Measurements from ENCODE around the gene DCLRE1B.

Gene DCLRE1B

DNA sequence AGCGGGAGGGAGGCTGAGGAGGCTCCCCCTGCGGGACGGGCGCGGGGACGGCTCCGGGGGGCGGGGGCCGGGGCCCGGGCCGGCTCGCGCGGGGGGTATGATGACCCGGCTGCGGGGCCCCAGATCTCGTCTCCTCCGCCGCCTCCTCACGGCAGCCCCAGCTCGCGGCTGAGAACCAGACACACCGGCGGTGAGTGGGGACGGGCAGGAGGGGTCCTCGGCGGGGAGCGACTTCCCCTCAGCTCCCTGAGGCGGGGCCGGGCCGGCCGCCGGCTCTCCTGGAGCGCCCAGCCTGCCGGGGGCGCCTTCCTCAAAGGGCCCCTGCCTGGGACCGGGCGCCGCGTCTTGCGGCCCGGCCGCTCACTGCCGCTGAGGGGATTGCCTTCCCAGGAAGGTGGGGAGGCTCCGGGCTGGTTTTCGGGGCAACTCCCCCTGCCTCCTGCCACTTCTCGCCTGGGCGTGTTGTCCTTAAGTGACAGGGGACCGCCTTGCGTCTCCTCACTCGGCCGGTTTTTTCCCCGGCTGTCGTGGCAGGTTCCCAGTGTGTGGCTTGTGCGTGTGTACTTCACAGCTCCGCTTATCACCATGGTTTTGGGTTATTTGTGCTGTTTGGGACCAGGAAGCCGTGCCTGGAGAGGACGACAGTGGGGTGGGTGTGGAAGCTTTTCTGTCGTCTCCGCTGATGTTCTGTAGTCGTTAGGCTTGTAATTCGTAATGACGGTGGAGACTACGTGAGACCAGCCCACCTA is 24.8 kb downstream of the DCLRE1B start:
- Histone ChIP-seq H3K9me3 (ENCODE audit: control insufficient read depth, insufficient read depth, low read depth, low read length) (no peaks in the 10 kb centered on the region), H3K36me3 (ENCODE audit: control insufficient read depth in 2 of 2, insufficient read depth in 1 of 2, low read length in 2 of 2) (no peaks in the 10 kb centered on the region), H3K4me3 (ENCODE audit: low read depth, low read length) (peak overlapping the region; percentile 96), H3K27ac (ENCODE audit: extremely low read depth, low read depth, low read length) (peak overlapping the region; percentile 51), H3K4me1 (ENCODE audit: control insufficient read depth, insufficient read depth, low read length) (peaks cover 3% of the 10 kb centered on the region)
- ChIA-PET CTCF (interaction anchor here (0.5 to 2.1 kb wide), 10 partner anchors 13 to 1211 kb away, joined by 3 to 8 read pairs (median 4); partner anchors contain the start of gene AP4B1), POLR2A (interaction anchor here (0.5 to 5.3 kb wide), 14 partner anchors 12 to 171 kb away, joined by 3 to 84 read pairs (median 4); partner anchors contain the start of genes AP4B1, DCLRE1B, PHTF1 and RSBN1)
- TF ChIP-seq ZNF335 (tag by site-specific recombination; conservative IDR thresholded peaks at IDR 0.05), result peak; percentile 49
- no peak for TF ChIP-seq OSR2 (tag by site-specific recombination; IDR thresholded peaks at IDR 0.05)
- TF ChIP-seq ZNF214 (tag by site-specific recombination; IDR thresholded peaks at IDR 0.05; ENCODE audit: borderline replicate concordance), result no peak
- TF ChIP-seq HOXD13 (CRISPR knock-in tag; IDR thresholded peaks at IDR 0.05; ENCODE audit: borderline replicate concordance), result no peak
- no peak for TF ChIP-seq ZNF670 (tag by site-specific recombination; IDR thresholded peaks at IDR 0.05; ENCODE audit: low read depth)
- no peak for TF ChIP-seq HIC1 (tag by site-specific recombination; IDR thresholded peaks at IDR 0.05)
- TF ChIP-seq HOXC10 (CRISPR knock-in tag; IDR thresholded peaks at IDR 0.05), result no peak
- no peak for TF ChIP-seq ATF2 (tag by site-specific recombination; IDR thresholded peaks at IDR 0.05; ENCODE audit: low read depth)
- no peak for TF ChIP-seq ZNF776 (tag by site-specific recombination; IDR thresholded peaks at IDR 0.05; ENCODE audit: borderline replicate concordance)
- no peak for TF ChIP-seq ZNF146 (tag by site-specific recombination; IDR thresholded peaks at IDR 0.05)
- TF ChIP-seq ZFP37 (tag by site-specific recombination; IDR thresholded peaks at IDR 0.05), result no peak
- no peak for TF ChIP-seq ZNF701 (tag by site-specific recombination; IDR thresholded peaks at IDR 0.05)
- TF ChIP-seq ZNF624 (tag by site-specific recombination; IDR thresholded peaks at IDR 0.05), result no peak
- TF ChIP-seq ZNF37A (tag by site-specific recombination; IDR thresholded peaks at IDR 0.05), result no peak
- no peak for TF ChIP-seq AEBP2 (tag by site-specific recombination; IDR thresholded peaks at IDR 0.05; ENCODE audit: borderline replicate concordance)
- TF ChIP-seq ZNF138 (tag by site-specific recombination; IDR thresholded peaks at IDR 0.05; ENCODE audit: borderline replicate concordance), result no peak
- no peak for TF ChIP-seq KLF16 (tag by site-specific recombination; IDR thresholded peaks at IDR 0.05)
- TF ChIP-seq PRDM10 (tag by site-specific recombination; IDR thresholded peaks at IDR 0.05), result no peak
- no peak for TF ChIP-seq EGR2 (tag by site-specific recombination; IDR thresholded peaks at IDR 0.05; ENCODE audit: low read depth)
- TF ChIP-seq ZBTB20 (tag by site-specific recombination; IDR thresholded peaks at IDR 0.05), result peak; percentile 63
- no peak for TF ChIP-seq ZNF302 (tag by site-specific recombination; IDR thresholded peaks at IDR 0.05; ENCODE audit: low read depth)
- TF ChIP-seq ZNF114 (tag by site-specific recombination; IDR thresholded peaks at IDR 0.05), result no peak
- TF ChIP-seq SP2 (tag by site-specific recombination; IDR thresholded peaks at IDR 0.05), result peak; percentile 54
- no peak for TF ChIP-seq ZFHX2 (tag by site-specific recombination; conservative IDR thresholded peaks at IDR 0.05)
- TF ChIP-seq ZIC2 (tag by site-specific recombination; IDR thresholded peaks at IDR 0.05), result peak; percentile 65
- no peak for TF ChIP-seq ZNF664 (tag by site-specific recombination; IDR thresholded peaks at IDR 0.05)
- no peak for TF ChIP-seq ELK4 (IDR thresholded peaks at IDR 0.05; ENCODE audit: borderline replicate concordance, low read depth, low read length)
- TF ChIP-seq ZNF596 (tag by site-specific recombination; IDR thresholded peaks at IDR 0.05), result no peak
- TF ChIP-seq ZNF837 (tag by site-specific recombination; IDR thresholded peaks at IDR 0.05), result no peak

All from HEK293 (cell line).